Muscle of leg (tissue), 11 donors: ENCODE results near the gene ASCC3. TPM values are rescaled to one million over a fixed set of nuclear protein-coding genes. Genes with fewer than 3 reads are reported as not detected.

Source experiments
- DNase-seq: peaks from one replicate; pipeline ENCODE4 v3.0.0; 2013
- H3K27ac ChIP-seq: one replicate; pipeline ENCODE4 v1.5.1; 2013; ENCODE audit warnings: mild to moderate bottlenecking, low read length, control low read depth
- H3K27me3 ChIP-seq: one replicate; pipeline ENCODE4 v1.6.1; 2013; ENCODE audit warnings: low read length; ENCODE audit not compliant: control insufficient read depth, insufficient read depth
- H3K36me3 ChIP-seq: one replicate; pipeline ENCODE4 v1.6.1; 2013; ENCODE audit warnings: low read length; ENCODE audit not compliant: control insufficient read depth, insufficient read depth
- H3K4me1 ChIP-seq: one replicate; pipeline ENCODE4 v1.6.1; 2013; ENCODE audit warnings: low read length; ENCODE audit not compliant: control insufficient read depth, insufficient read depth
- H3K4me3 ChIP-seq: one replicate; pipeline ENCODE4 v1.5.1; 2013; ENCODE audit warnings: low read length, control low read depth
- H3K9me3 ChIP-seq: replicated peaks from 2 replicates; pipeline ENCODE4 v1.6.1; 2013; ENCODE audit warnings: low read depth, low read length; ENCODE audit not compliant: control insufficient read depth
- WGBS: methylation state at CpG from one replicate; pipeline ENCODE4 v1.1.5; 2013; ENCODE audit warnings: missing lambda C conversion rate; ENCODE audit not compliant: insufficient coverage; 5-methylcytosine and 5-hydroxymethylcytosine counted together
- polyA plus RNA-seq, 8 donors: library from polyadenylated mRNA; unstranded; fragments of 120-200 nt; gene quantifications; one replicate each; pipeline versions ENCODE4 v1.2.1 to v1.2.3, GENCODE V29; 2013; ENCODE audit warnings: inconsistent platforms in 1 of 8, low replicate concordance in 1 of 8; ENCODE audit not compliant: insufficient read length in 8 of 8, insufficient read depth in 1 of 8
- total RNA-seq: library from RNA; stranded (reverse); fragments of 120-200 nt; gene quantifications from one replicate; pipeline ENCODE4 v1.2.4, GENCODE V29; 2013

The ASCC3 gene
- total and polyA plus RNA-seq, 9 donors = 11.0 to 23.8 (median 15.1) TPM

- H3K4me3 ChIP-seq = no peak overlapping the region
- peaks cover 2% of the 10 kb centered on the region for H3K36me3 ChIP-seq
- whole genome bisulfite sequencing = 73% methylated on average over 2 of the region's 5 CpGs
- H3K4me1 ChIP-seq = no peaks in the 10 kb centered on the region
- H3K27ac ChIP-seq = no peak overlapping the region
- DNase-seq = no peak
- peaks cover 4% of the 10 kb centered on the region for H3K9me3 ChIP-seq
- no peaks in the 10 kb centered on the region for H3K27me3 ChIP-seq
Observed at GRCh38 chr6:100704961-100705360, 176.2 kb downstream of the ASCC3 start.

GRCh38 chr6:100701728-100702127 lies 179.4 kb downstream of the ASCC3 start:
- peaks cover 5% of the 10 kb centered on the region for H3K9me3 ChIP-seq
- H3K27ac ChIP-seq = no peak overlapping the region
- peaks cover 2% of the 10 kb centered on the region for H3K36me3 ChIP-seq
- no peaks in the 10 kb centered on the region for H3K4me1 ChIP-seq
- 84% methylated on average over 2 of the region's 2 CpGs for WGBS
- no peaks in the 10 kb centered on the region for H3K27me3 ChIP-seq
- no peak for DNase-seq
- H3K4me3 ChIP-seq = no peak overlapping the region

- 100% methylated on average over 2 of the region's 3 CpGs for WGBS
- no peaks in the 10 kb centered on the region for H3K4me1 ChIP-seq
- no peaks in the 10 kb centered on the region for H3K27me3 ChIP-seq
- H3K4me3 ChIP-seq = no peak overlapping the region
- H3K27ac ChIP-seq = no peak overlapping the region
- DNase-seq = no peak
- H3K9me3 ChIP-seq = peaks cover 5% of the 10 kb centered on the region
- H3K36me3 ChIP-seq = peaks cover 2% of the 10 kb centered on the region
Observed at GRCh38 chr6:100700009-100700408, 181.1 kb downstream of the ASCC3 start.

GRCh38 chr6:100695445-100695844 lies 185.7 kb downstream of the ASCC3 start:
- peaks cover 3% of the 10 kb centered on the region for H3K9me3 ChIP-seq
- no CpG with 5 or more reads among the region's 1 CpG for WGBS
- no peaks in the 10 kb centered on the region for H3K27me3 ChIP-seq
- H3K4me3 ChIP-seq = no peak overlapping the region
- no peak overlapping the region for H3K27ac ChIP-seq
- H3K36me3 ChIP-seq = peaks cover 1% of the 10 kb centered on the region
- H3K4me1 ChIP-seq = no peaks in the 10 kb centered on the region
- DNase-seq = no peak

- no peak for DNase-seq
- no peaks in the 10 kb centered on the region for H3K4me1 ChIP-seq
- no peak overlapping the region for H3K4me3 ChIP-seq
- no CpG with 5 or more reads among the region's 1 CpG for WGBS
- no peaks in the 10 kb centered on the region for H3K36me3 ChIP-seq
- H3K9me3 ChIP-seq = no peaks in the 10 kb centered on the region
- H3K27ac ChIP-seq = no peak overlapping the region
- H3K27me3 ChIP-seq = no peaks in the 10 kb centered on the region
Observed at GRCh38 chr6:100693249-100693927, 187.7 kb downstream of the ASCC3 start.

GRCh38 chr6:100691972-100692371 lies 189.2 kb downstream of the ASCC3 start:
- DNase-seq = no peak
- no peaks in the 10 kb centered on the region for H3K36me3 ChIP-seq
- no CpG with 5 or more reads among the region's 2 CpGs for WGBS

GRCh38 chr6:100686216-100686615 lies 194.9 kb downstream of the ASCC3 start:
- no peaks in the 10 kb centered on the region for H3K4me1 ChIP-seq
- no peaks in the 10 kb centered on the region for H3K27me3 ChIP-seq
- H3K9me3 ChIP-seq = no peaks in the 10 kb centered on the region
- no peak for DNase-seq
- no peaks in the 10 kb centered on the region for H3K36me3 ChIP-seq
- H3K4me3 ChIP-seq = no peak overlapping the region
- H3K27ac ChIP-seq = no peak overlapping the region

More at GRCh38 chr6:100691972-100692371, 189.2 kb downstream of the ASCC3 start:
- Histone ChIP-seq H3K4me3 (no peak overlapping the region), H3K27ac (no peak overlapping the region), H3K27me3 (no peaks in the 10 kb centered on the region), H3K9me3 (no peaks in the 10 kb centered on the region), H3K4me1 (no peaks in the 10 kb centered on the region)

- Histone ChIP-seq H3K4me1 (no peaks in the 10 kb centered on the region), H3K4me3 (no peak overlapping the region), H3K27ac (no peak overlapping the region), H3K36me3 (no peaks in the 10 kb centered on the region), H3K27me3 (no peaks in the 10 kb centered on the region), H3K9me3 (no peaks in the 10 kb centered on the region)
- DNase-seq = no peak
- 90% methylated on average over 2 of the region's 2 CpGs for WGBS
Observed at GRCh38 chr6:100685747-100686146, 195.4 kb downstream of the ASCC3 start.

GRCh38 chr6:100680163-100680562 lies 201.0 kb downstream of the ASCC3 start:
- Histone ChIP-seq H3K36me3 (no peaks in the 10 kb centered on the region), H3K4me1 (no peaks in the 10 kb centered on the region), H3K4me3 (no peak overlapping the region), H3K27ac (no peak overlapping the region), H3K9me3 (no peaks in the 10 kb centered on the region), H3K27me3 (no peaks in the 10 kb centered on the region)
- no peak for DNase-seq
- no CpG with 5 or more reads among the region's 1 CpG for WGBS

GRCh38 chr6:100678027-100678426 lies 203.1 kb downstream of the ASCC3 start:
- H3K27me3 ChIP-seq = no peaks in the 10 kb centered on the region
- no peaks in the 10 kb centered on the region for H3K4me1 ChIP-seq
- H3K9me3 ChIP-seq = no peaks in the 10 kb centered on the region
- H3K4me3 ChIP-seq = no peak overlapping the region
- peak; percentile 4 for DNase-seq
- no peak overlapping the region for H3K27ac ChIP-seq
- no CpG with 5 or more reads among the region's 1 CpG for WGBS
- H3K36me3 ChIP-seq = no peaks in the 10 kb centered on the region

GRCh38 chr6:100677240-100677639 lies 203.9 kb downstream of the ASCC3 start:
- H3K4me1 ChIP-seq = no peaks in the 10 kb centered on the region

More at GRCh38 chr6:100677240-100677639, 203.9 kb downstream of the ASCC3 start:
- no peak overlapping the region for H3K27ac ChIP-seq
- no peak for DNase-seq
- H3K9me3 ChIP-seq = no peaks in the 10 kb centered on the region
- no CpG with 5 or more reads among the region's 1 CpG for WGBS
- H3K27me3 ChIP-seq = no peaks in the 10 kb centered on the region
- no peaks in the 10 kb centered on the region for H3K36me3 ChIP-seq
- H3K4me3 ChIP-seq = no peak overlapping the region
